Activated naive CD8-positive, alpha-beta T cell treated with anti-CD3 and anti-CD28 coated beads, Interleukin-2, amount 50 U/mL, for 24 hours (primary cell): ENCODE measurements around the gene ATAD2B.

Experiments
- ATAC-seq: fragments of 150-1000 bp; cut with Tn5 transposase; one replicate; pipeline ENCODE4 v1.10.0; 2021
- DNase-seq: peaks from one replicate; pipeline ENCODE4 v3.0.0; 2021
- H3K27ac Mint-ChIP-seq: one replicate; pipeline ENCODE4 v1.8.0; 2021; ENCODE audit warnings: mild to moderate bottlenecking, mixed read lengths
- H3K27me3 Mint-ChIP-seq: one replicate; pipeline ENCODE4 v1.8.0; 2021; ENCODE audit warnings: mixed read lengths
- H3K36me3 Mint-ChIP-seq: one replicate; pipeline ENCODE4 v1.8.0; 2021; ENCODE audit warnings: low read depth, mixed read lengths
- H3K4me1 Mint-ChIP-seq: one replicate; pipeline ENCODE4 v1.8.0; 2021; ENCODE audit warnings: mixed read lengths
- H3K4me3 Mint-ChIP-seq: one replicate; pipeline ENCODE4 v1.8.0; 2021; ENCODE audit warnings: mild to moderate bottlenecking, moderate library complexity, mixed read lengths
- H3K9me3 Mint-ChIP-seq: one replicate; pipeline ENCODE4 v1.8.0; 2021; ENCODE audit warnings: mixed read lengths

Gene ATAD2B

GRCh38 chr2:23925702-23926289 is 1.1 kb downstream of the ATAD2B start:
- H3K9me3 Mint-ChIP-seq = no peaks in the 10 kb centered on the region
- H3K4me3 Mint-ChIP-seq = peak overlapping the region; percentile 88
- DNase-seq = peak; percentile 66
- H3K27ac Mint-ChIP-seq = peak overlapping the region; percentile 99
- H3K4me1 Mint-ChIP-seq = peaks cover 59% of the 10 kb centered on the region
- peak; percentile 75 for ATAC-seq
- H3K27me3 Mint-ChIP-seq = no peaks in the 10 kb centered on the region
- H3K36me3 Mint-ChIP-seq = no peaks in the 10 kb centered on the region

- DNase-seq (no peak), ATAC-seq (no peak)
- Mint-ChIP-seq H3K9me3 (no peaks in the 10 kb centered on the region), H3K4me1 (peaks cover 64% of the 10 kb centered on the region), H3K36me3 (no peaks in the 10 kb centered on the region), H3K27ac (peak overlapping the region; percentile 99), H3K27me3 (no peaks in the 10 kb centered on the region), H3K4me3 (peak overlapping the region; percentile 88)
Observed at GRCh38 chr2:23924589-23925359, 2.1 kb downstream of the ATAD2B start.

- H3K27me3 Mint-ChIP-seq = no peaks in the 10 kb centered on the region
- no peak for DNase-seq
- H3K4me1 Mint-ChIP-seq = peaks cover 64% of the 10 kb centered on the region
- H3K36me3 Mint-ChIP-seq = no peaks in the 10 kb centered on the region
- ATAC-seq = no peak
- no peaks in the 10 kb centered on the region for H3K9me3 Mint-ChIP-seq
- H3K27ac Mint-ChIP-seq = no peak overlapping the region
- H3K4me3 Mint-ChIP-seq = no peak overlapping the region
Observed at GRCh38 chr2:23918837-23919489, 8.0 kb downstream of the ATAD2B start.

GRCh38 chr2:23916727-23917405 is 10.1 kb downstream of the ATAD2B start:
- ATAC-seq (peak; percentile 83), DNase-seq (no peak)
- no peak overlapping the region for H3K4me3 Mint-ChIP-seq
- H3K4me1 Mint-ChIP-seq = peaks cover 57% of the 10 kb centered on the region
- peak overlapping the region; percentile 56 for H3K27ac Mint-ChIP-seq
- H3K9me3 Mint-ChIP-seq = no peaks in the 10 kb centered on the region
- H3K36me3 Mint-ChIP-seq = peaks cover 4% of the 10 kb centered on the region
- H3K27me3 Mint-ChIP-seq = no peaks in the 10 kb centered on the region

GRCh38 chr2:23915327-23915726 is 11.6 kb downstream of the ATAD2B start:
- Mint-ChIP-seq H3K4me1 (peaks cover 54% of the 10 kb centered on the region), H3K4me3 (no peak overlapping the region), H3K36me3 (peaks cover 7% of the 10 kb centered on the region)

GRCh38 chr2:23912054-23912453 is 14.9 kb downstream of the ATAD2B start:
- Mint-ChIP-seq H3K4me3 (no peak overlapping the region), H3K9me3 (no peaks in the 10 kb centered on the region), H3K27me3 (no peaks in the 10 kb centered on the region), H3K27ac (peak overlapping the region; percentile 21), H3K4me1 (peaks cover 38% of the 10 kb centered on the region), H3K36me3 (peaks cover 7% of the 10 kb centered on the region)
- DNase-seq (no peak), ATAC-seq (no peak)

More at GRCh38 chr2:23915327-23915726, 11.6 kb downstream of the ATAD2B start:
- no peak for ATAC-seq
- Mint-ChIP-seq H3K9me3 (no peaks in the 10 kb centered on the region), H3K27me3 (no peaks in the 10 kb centered on the region), H3K27ac (no peak overlapping the region)
- no peak for DNase-seq

- no peak for ATAC-seq
- Mint-ChIP-seq H3K9me3 (no peaks in the 10 kb centered on the region), H3K4me1 (peaks cover 44% of the 10 kb centered on the region), H3K4me3 (no peak overlapping the region), H3K36me3 (no peaks in the 10 kb centered on the region), H3K27ac (no peak overlapping the region), H3K27me3 (no peaks in the 10 kb centered on the region)
- no peak for DNase-seq
Observed at GRCh38 chr2:23905155-23905554, 21.8 kb downstream of the ATAD2B start.

GRCh38 chr2:23904692-23905091 is 22.2 kb downstream of the ATAD2B start:
- Mint-ChIP-seq H3K4me3 (no peak overlapping the region), H3K9me3 (no peaks in the 10 kb centered on the region), H3K36me3 (no peaks in the 10 kb centered on the region), H3K27me3 (no peaks in the 10 kb centered on the region), H3K4me1 (peaks cover 44% of the 10 kb centered on the region), H3K27ac (no peak overlapping the region)
- ATAC-seq = no peak
- no peak for DNase-seq

- no peaks in the 10 kb centered on the region for H3K27me3 Mint-ChIP-seq
- ATAC-seq (no peak), DNase-seq (no peak)
- no peaks in the 10 kb centered on the region for H3K36me3 Mint-ChIP-seq
- H3K27ac Mint-ChIP-seq = no peak overlapping the region
- H3K4me1 Mint-ChIP-seq = peaks cover 44% of the 10 kb centered on the region
- H3K9me3 Mint-ChIP-seq = no peaks in the 10 kb centered on the region
- H3K4me3 Mint-ChIP-seq = no peak overlapping the region
Observed at GRCh38 chr2:23904215-23904614, 22.7 kb downstream of the ATAD2B start.

GRCh38 chr2:23903034-23903433 is 23.9 kb downstream of the ATAD2B start:
- no peaks in the 10 kb centered on the region for H3K9me3 Mint-ChIP-seq
- no peak overlapping the region for H3K4me3 Mint-ChIP-seq
- DNase-seq = no peak
- no peaks in the 10 kb centered on the region for H3K27me3 Mint-ChIP-seq
- H3K36me3 Mint-ChIP-seq = no peaks in the 10 kb centered on the region
- ATAC-seq = no peak
- peaks cover 47% of the 10 kb centered on the region for H3K4me1 Mint-ChIP-seq
- no peak overlapping the region for H3K27ac Mint-ChIP-seq

- Mint-ChIP-seq H3K36me3 (no peaks in the 10 kb centered on the region), H3K4me3 (no peak overlapping the region), H3K9me3 (no peaks in the 10 kb centered on the region), H3K27ac (no peak overlapping the region), H3K4me1 (peaks cover 43% of the 10 kb centered on the region), H3K27me3 (no peaks in the 10 kb centered on the region)
- DNase-seq (no peak), ATAC-seq (no peak)
Observed at GRCh38 chr2:23901966-23902846, 24.7 kb downstream of the ATAD2B start.

GRCh38 chr2:23900541-23901322 is 26.2 kb downstream of the ATAD2B start:
- no peak overlapping the region for H3K4me3 Mint-ChIP-seq
- H3K27ac Mint-ChIP-seq = no peak overlapping the region
- H3K36me3 Mint-ChIP-seq = no peaks in the 10 kb centered on the region
- H3K27me3 Mint-ChIP-seq = no peaks in the 10 kb centered on the region
- no peak for DNase-seq
- H3K4me1 Mint-ChIP-seq = peaks cover 45% of the 10 kb centered on the region
- H3K9me3 Mint-ChIP-seq = no peaks in the 10 kb centered on the region
- ATAC-seq = no peak

- H3K27me3 Mint-ChIP-seq = no peaks in the 10 kb centered on the region
- H3K9me3 Mint-ChIP-seq = no peaks in the 10 kb centered on the region
- peaks cover 40% of the 10 kb centered on the region for H3K4me1 Mint-ChIP-seq
- ATAC-seq = no peak
- H3K4me3 Mint-ChIP-seq = no peak overlapping the region
- DNase-seq = no peak
- no peak overlapping the region for H3K27ac Mint-ChIP-seq
- H3K36me3 Mint-ChIP-seq = no peaks in the 10 kb centered on the region
Observed at GRCh38 chr2:23900133-23900532, 26.8 kb downstream of the ATAD2B start.
